Mucosa of stomach (tissue), 1 donor: Measurements from ENCODE around the gene APCDD1.

Experiments
- H3K27me3 ChIP-seq: one replicate; pipeline ENCODE4 v1.7.0; 2013; ENCODE audit warnings: mild to moderate bottlenecking, low read length; ENCODE audit not compliant: control insufficient read depth, insufficient read depth
- H3K36me3 ChIP-seq: one replicate; pipeline ENCODE4 v1.7.0; 2013; ENCODE audit warnings: low read length; ENCODE audit not compliant: control insufficient read depth, insufficient read depth
- H3K4me1 ChIP-seq: one replicate; pipeline ENCODE4 v1.7.0; 2013; ENCODE audit warnings: mild to moderate bottlenecking, low read length; ENCODE audit not compliant: control insufficient read depth, insufficient read depth
- H3K4me3 ChIP-seq: one replicate; pipeline ENCODE4 v1.7.0; 2013; ENCODE audit warnings: low read length
- H3K9ac ChIP-seq: one replicate; pipeline ENCODE4 v1.7.0; 2013; ENCODE audit warnings: mild to moderate bottlenecking, low read length, moderate library complexity
- H3K9me3 ChIP-seq: one replicate; pipeline ENCODE4 v1.7.0; 2013; ENCODE audit warnings: mild to moderate bottlenecking, low read length, moderate library complexity; ENCODE audit not compliant: control insufficient read depth
- donor health status: Pancreatic carcinoma.

APCDD1 gene

GRCh38 chr18:10453806-10454680 lies at the start of gene APCDD1:
APCDD1 (plus strand) TSS chr18:10454635; CDS start chr18:10454982, 347 bp downstream.
- peaks cover 28% of the 10 kb centered on the region for H3K27me3 ChIP-seq
- H3K4me1 ChIP-seq, result peaks cover 5% of the 10 kb centered on the region
- H3K9me3 ChIP-seq, result no peaks in the 10 kb centered on the region

GRCh38 chr18:10405014-10405493 lies 49.4 kb upstream of the APCDD1 start:
- Histone ChIP-seq H3K36me3 (no peaks in the 10 kb centered on the region), H3K9me3 (no peaks in the 10 kb centered on the region)

More at GRCh38 chr18:10453806-10454680, at the start of gene APCDD1:
- Histone ChIP-seq H3K9ac (peak within 1 kb of the TSS; percentile 63), H3K36me3 (no peaks in the 10 kb centered on the region), H3K4me3 (no peak within 1 kb of the TSS)

GRCh38 chr18:10405816-10406663 lies 48.4 kb upstream of the APCDD1 start:
- Histone ChIP-seq H3K9ac (no peak overlapping the region), H3K4me1 (peaks cover 18% of the 10 kb centered on the region), H3K36me3 (no peaks in the 10 kb centered on the region), H3K4me3 (no peak overlapping the region), H3K9me3 (no peaks in the 10 kb centered on the region), H3K27me3 (no peaks in the 10 kb centered on the region)

More at GRCh38 chr18:10405014-10405493, 49.4 kb upstream of the APCDD1 start:
- Histone ChIP-seq H3K27me3 (no peaks in the 10 kb centered on the region), H3K4me3 (no peak overlapping the region), H3K4me1 (peaks cover 8% of the 10 kb centered on the region), H3K9ac (no peak overlapping the region)

GRCh38 chr18:10408131-10408530 lies 46.3 kb upstream of the APCDD1 start:
- Histone ChIP-seq H3K4me3 (no peak overlapping the region), H3K27me3 (no peaks in the 10 kb centered on the region), H3K4me1 (peaks cover 23% of the 10 kb centered on the region)

GRCh38 chr18:10409041-10409440 lies 45.4 kb upstream of the APCDD1 start:
- Histone ChIP-seq H3K4me1 (peaks cover 23% of the 10 kb centered on the region), H3K36me3 (no peaks in the 10 kb centered on the region), H3K27me3 (no peaks in the 10 kb centered on the region), H3K9ac (no peak overlapping the region), H3K4me3 (no peak overlapping the region), H3K9me3 (no peaks in the 10 kb centered on the region)

More at GRCh38 chr18:10408131-10408530, 46.3 kb upstream of the APCDD1 start:
- no peaks in the 10 kb centered on the region for H3K9me3 ChIP-seq
- H3K36me3 ChIP-seq, result no peaks in the 10 kb centered on the region
- no peak overlapping the region for H3K9ac ChIP-seq

GRCh38 chr18:10410472-10411308 lies 43.7 kb upstream of the APCDD1 start:
- H3K36me3 ChIP-seq, result no peaks in the 10 kb centered on the region
- H3K9me3 ChIP-seq, result no peaks in the 10 kb centered on the region
- peaks cover 20% of the 10 kb centered on the region for H3K4me1 ChIP-seq
- H3K27me3 ChIP-seq, result no peaks in the 10 kb centered on the region
- H3K4me3 ChIP-seq, result no peak overlapping the region
- H3K9ac ChIP-seq, result no peak overlapping the region

- no peak overlapping the region for H3K9ac ChIP-seq
- H3K36me3 ChIP-seq, result no peaks in the 10 kb centered on the region
- H3K4me3 ChIP-seq, result no peak overlapping the region
- H3K4me1 ChIP-seq, result peaks cover 20% of the 10 kb centered on the region
- H3K27me3 ChIP-seq, result no peaks in the 10 kb centered on the region
- no peaks in the 10 kb centered on the region for H3K9me3 ChIP-seq
Observed at GRCh38 chr18:10412933-10413332, 41.5 kb upstream of the APCDD1 start.

- Histone ChIP-seq H3K9me3 (no peaks in the 10 kb centered on the region), H3K4me3 (no peak overlapping the region), H3K27me3 (no peaks in the 10 kb centered on the region), H3K36me3 (no peaks in the 10 kb centered on the region), H3K9ac (no peak overlapping the region), H3K4me1 (peaks cover 15% of the 10 kb centered on the region)
Observed at GRCh38 chr18:10413722-10414121, 40.7 kb upstream of the APCDD1 start.

- Histone ChIP-seq H3K9me3 (no peaks in the 10 kb centered on the region), H3K4me3 (no peak overlapping the region), H3K9ac (no peak overlapping the region), H3K27me3 (no peaks in the 10 kb centered on the region), H3K4me1 (peaks cover 15% of the 10 kb centered on the region), H3K36me3 (no peaks in the 10 kb centered on the region)
Observed at GRCh38 chr18:10414293-10414842, 40.1 kb upstream of the APCDD1 start.

- Histone ChIP-seq H3K9ac (no peak overlapping the region), H3K36me3 (no peaks in the 10 kb centered on the region), H3K4me3 (no peak overlapping the region), H3K27me3 (no peaks in the 10 kb centered on the region), H3K4me1 (peaks cover 5% of the 10 kb centered on the region), H3K9me3 (no peaks in the 10 kb centered on the region)
Observed at GRCh38 chr18:10416065-10416464, 38.4 kb upstream of the APCDD1 start.

- Histone ChIP-seq H3K27me3 (no peaks in the 10 kb centered on the region), H3K4me3 (no peak overlapping the region), H3K4me1 (no peaks in the 10 kb centered on the region), H3K36me3 (no peaks in the 10 kb centered on the region), H3K9me3 (no peaks in the 10 kb centered on the region), H3K9ac (no peak overlapping the region)
Observed at GRCh38 chr18:10417191-10417590, 37.2 kb upstream of the APCDD1 start.
